ENCODE measurements around the gene PEX13. TPM values are rescaled to one million over a fixed set of nuclear protein-coding genes. Genes with fewer than 3 reads are reported as not detected.
"Not testable (repeated sequence)": the region's sequence is repeated elsewhere in the genome, so short reads cannot be mapped to it uniquely, and the experiment has no call there.

The PEX13 gene
- polyA plus RNA-seq, 2 of the 4 experiments (the other 2 are of a cell fraction), result 18.5 to 42.5 TPM

GRCh38 chr2:60984720-60985119 lies 32.8 kb upstream of the PEX13 start:
- Histone ChIP-seq H3K4me3 (no peak overlapping the region), H3K27ac (no peak overlapping the region), H3K4me1 (peaks cover 9% of the 10 kb centered on the region), H3K4me2 (no peak overlapping the region), H3K9me3 (no peaks in the 10 kb centered on the region)
- DNase-seq (ENCODE audit: low read depth in 1 of 2, low spot score in 1 of 2) (no peak), FAIRE-seq (no peak), ATAC-seq (no peak)
- no peak for TF ChIP-seq PHF8 (IDR thresholded peaks at IDR 0.05; ENCODE audit: borderline replicate concordance, low read depth)
- TF ChIP-seq CEBPB (IDR thresholded peaks at IDR 0.05), result no peak
- TF ChIP-seq TFCP2L1 (CRISPR knock-in tag; IDR thresholded peaks at IDR 0.05), result no peak
- TF ChIP-seq EHF (CRISPR knock-in tag; IDR thresholded peaks at IDR 0.05), result no peak
- no peak for TF ChIP-seq SREBF2 (IDR thresholded peaks at IDR 0.05)
- no peak for TF ChIP-seq ELK1 (IDR thresholded peaks at IDR 0.05; ENCODE audit: low read depth, low read length)
- TF ChIP-seq NPAS2 (CRISPR knock-in tag; IDR thresholded peaks at IDR 0.05; ENCODE audit: borderline replicate concordance), result no peak
- TF ChIP-seq HES2 (IDR thresholded peaks at IDR 0.05), result no peak
- TF ChIP-seq NFE2L2 (conservative IDR thresholded peaks at IDR 0.05; ENCODE audit: low read length), result no peak
- no peak for TF ChIP-seq MAFK (IDR thresholded peaks at IDR 0.05; ENCODE audit: partially characterized antibody)
- TF ChIP-seq FOSL2 (IDR thresholded peaks at IDR 0.05), result no peak
- no peak for TF ChIP-seq FOSL2 (CRISPR knock-in tag; IDR thresholded peaks at IDR 0.05)
- TF ChIP-seq RFX5 (IDR thresholded peaks at IDR 0.05), result no peak
- no peak for TF ChIP-seq HMGXB4 (CRISPR knock-in tag; IDR thresholded peaks at IDR 0.05; ENCODE audit: borderline replicate concordance)
- TF ChIP-seq GATA3 (IDR thresholded peaks at IDR 0.05; ENCODE audit: borderline replicate concordance), result no peak
- TF ChIP-seq HDAC2 (IDR thresholded peaks at IDR 0.05), result no peak
- no peak for TF ChIP-seq HEYL (CRISPR knock-in tag; IDR thresholded peaks at IDR 0.05)
- no peak for TF ChIP-seq ZSCAN20 (CRISPR knock-in tag; IDR thresholded peaks at IDR 0.05)
- TF ChIP-seq HOXB13 (CRISPR knock-in tag; IDR thresholded peaks at IDR 0.05; ENCODE audit: low read depth), result no peak
- TF ChIP-seq BHLHE40 (IDR thresholded peaks at IDR 0.05; ENCODE audit: low read depth, low read length), result no peak
- CTCF ChIA-PET, result no interaction called here
- 80% methylated on average over 1 of the region's 1 CpG for WGBS (ENCODE audit: missing lambda C conversion rate)
- POLR2A ChIA-PET, result no interaction called here

- H3K4me2 ChIP-seq, result no peak overlapping the region
- peaks cover 9% of the 10 kb centered on the region for H3K4me1 ChIP-seq
- TF ChIP-seq HOXB5 (CRISPR knock-in tag; IDR thresholded peaks at IDR 0.05) (no peak), NPAS2 (CRISPR knock-in tag; IDR thresholded peaks at IDR 0.05; ENCODE audit: borderline replicate concordance) (no peak), MYC (IDR thresholded peaks at IDR 0.05; ENCODE audit: borderline replicate concordance, low read length) (no peak), SMC3 (IDR thresholded peaks at IDR 0.05) (no peak), MAX (IDR thresholded peaks at IDR 0.05) (no peak), TFCP2L1 (CRISPR knock-in tag; IDR thresholded peaks at IDR 0.05) (no peak), NFE2L2 (conservative IDR thresholded peaks at IDR 0.05; ENCODE audit: low read length) (no peak), RAD21 (conservative IDR thresholded peaks at IDR 0.05 in 1 of 2, IDR thresholded peaks at IDR 0.05 in 1 of 2) (no peak), CHD4 (IDR thresholded peaks at IDR 0.05; ENCODE audit: borderline replicate concordance) (no peak), RARB (CRISPR knock-in tag; IDR thresholded peaks at IDR 0.05) (no peak), ZC3H11A (IDR thresholded peaks at IDR 0.05) (no peak), MAFK (IDR thresholded peaks at IDR 0.05; ENCODE audit: partially characterized antibody) (no peak), KDM5A (IDR thresholded peaks at IDR 0.05) (no peak), SREBF2 (IDR thresholded peaks at IDR 0.05) (no peak)
- DNase-seq (ENCODE audit: low read depth in 1 of 2, low spot score in 1 of 2), result no peak
- WGBS (ENCODE audit: missing lambda C conversion rate), result 72% methylated on average over 2 of the region's 2 CpGs
- no peak overlapping the region for H3K27ac ChIP-seq
- H3K4me3 ChIP-seq, result no peak overlapping the region
- no peak for FAIRE-seq
- ChIA-PET CTCF (interaction anchor here (1.6 to 2.4 kb wide), 4 partner anchors 9 to 280 kb away, joined by 3 to 22 read pairs (median 7); no protein-coding TSS in a partner anchor), POLR2A (no interaction called here)
- ATAC-seq, result no peak
- peaks cover 15% of the 10 kb centered on the region for H3K9me3 ChIP-seq
These were observed 30.5 kb upstream of the PEX13 start for GRCh38 chr2:60987041-60987440.

GRCh38 chr2:60987656-60988055 lies 29.9 kb upstream of the PEX13 start:
- DNase-seq (ENCODE audit: low read depth in 1 of 2, low spot score in 1 of 2); H3K27ac ChIP-seq; H3K4me3 ChIP-seq; POLR2A ChIA-PET; H3K4me1 ChIP-seq; FAIRE-seq; ATAC-seq; H3K4me2 ChIP-seq: not testable (repeated sequence)
- WGBS (ENCODE audit: missing lambda C conversion rate), result 86% methylated on average over 8 of the region's 8 CpGs
- CTCF ChIA-PET, result interaction anchor here (0.6 to 2.4 kb wide), 5 partner anchors 10 to 1254 kb away, joined by 3 to 22 read pairs (median 7); no protein-coding TSS in a partner anchor
- peaks cover 17% of the 10 kb centered on the region for H3K9me3 ChIP-seq

All from A549 (cell line).